K562 (cell line): ENCODE measurements around the gene CD248. TPM values are rescaled to one million over a fixed set of nuclear protein-coding genes. Genes with fewer than 3 reads are reported as not detected.

ENCODE experiments used
- BACH1 ChIP-seq: fragments of 200-800 bp; sonication (Bioruptor generic); IDR thresholded peaks from 2 replicates; pipeline ENCODE4 v1.6.1; 2016; ENCODE audit warnings: missing genetic modification characterization, missing compliant biosample characterization
- GABPA ChIP-seq: fragments of 200-800 bp; sonication (Bioruptor generic); conservative IDR thresholded peaks from 2 replicates; pipeline ENCODE4 v1.6.1; 2016; ENCODE audit warnings: low read depth, missing genetic modification characterization, missing compliant biosample characterization
- HDAC1 ChIP-seq, 2 experiments: fragments of 450-650 bp; IDR thresholded peaks; 2 replicates each; pipeline ENCODE4 v1.6.1; 2016 to 2017; ENCODE audit warnings: inconsistent platforms in 1 of 2, mild to moderate bottlenecking in 1 of 2, moderate library complexity in 1 of 2
- HDAC2 ChIP-seq: fragments of 450-650 bp; IDR thresholded peaks from 2 replicates; pipeline ENCODE4 v1.6.1; 2016; ENCODE audit warnings: mild to moderate bottlenecking
- HDAC6 ChIP-seq: IDR thresholded peaks from 2 replicates; pipeline ENCODE4 v1.6.1; 2012; ENCODE audit warnings: low read depth, mild to moderate bottlenecking, control low read depth, inconsistent platforms, low read length, moderate library complexity
- MBD2 ChIP-seq: sonication (generic); IDR thresholded peaks from 2 replicates; pipeline ENCODE4 v1.6.1; 2016; ENCODE audit warnings: low read depth, borderline replicate concordance
- SAP30 ChIP-seq: fragments of 200-600 bp; sonication (generic); IDR thresholded peaks from 2 replicates; pipeline ENCODE4 v1.6.1; 2012; ENCODE audit warnings: borderline replicate concordance, low read depth, mild to moderate bottlenecking, moderate library complexity, low read length, control low read depth, inconsistent platforms; ENCODE audit not compliant: insufficient read depth, poor library complexity, severe bottlenecking
- SP1 ChIP-seq: sonication (generic); formaldehyde crosslinking; IDR thresholded peaks from 2 replicates; pipeline ENCODE4 v1.8.1; 2022; ENCODE audit warnings: mild to moderate bottlenecking, missing genetic modification reagents
- SUPT5H ChIP-seq: fragments of 450-650 bp; IDR thresholded peaks from 2 replicates; pipeline ENCODE4 v1.6.1; 2016
- TOE1 ChIP-seq, 2 experiments: fragments of 450-650 bp in 1 of 2; sonication (generic) in 1 of 2; formaldehyde crosslinking in 1 of 2; IDR thresholded peaks; 2 replicates each; pipeline versions ENCODE4 v1.7.1 to v1.8.0; 2016 to 2022; ENCODE audit warnings: borderline replicate concordance in 2 of 2, mild to moderate bottlenecking in 2 of 2, antibody characterized with exemption in 1 of 2, inconsistent platforms in 1 of 2, low read depth in 1 of 2, missing genetic modification reagents in 1 of 2, moderate library complexity in 1 of 2
- U2AF1 ChIP-seq: fragments of 200-400 bp; formaldehyde crosslinking; optimal IDR thresholded peaks from 2 replicates; pipeline ENCODE3; 2017; ENCODE audit warnings: mild to moderate bottlenecking, low read depth, low read length, moderate library complexity
- ZBTB12 ChIP-seq: fragments of 250-450 bp; sonication (Bioruptor Pico); IDR thresholded peaks from 2 replicates; pipeline ENCODE4 v1.4.0; 2020
- ZNF224 ChIP-seq: sonication (generic); formaldehyde crosslinking; IDR thresholded peaks from 2 replicates; pipeline ENCODE4 v1.8.0; 2022; ENCODE audit warnings: mild to moderate bottlenecking, missing genetic modification reagents
- polyA plus RNA-seq, 8 experiments: library from polyadenylated mRNA; depleted of rRNA in 4 of 8; stranded (reverse) in 5 of 8; unstranded in 3 of 8; fragments of >200 nt; fragmentation: Nextera tagmentation in 2 of 8; fragmentation: Illumina TruSeq in 1 of 8; extraction: Ambion mirVana in 2 of 8; extraction: Trizol in 1 of 8; gene quantifications; 2 replicates each; pipeline versions ENCODE4 v1.2.1 to v1.2.3, GENCODE V29; 2011 to 2014; ENCODE audit warnings: inconsistent platforms in 1 of 8, missing spikeins in 1 of 8
- total RNA-seq, 7 experiments: library from RNA; depleted of rRNA in 6 of 7; stranded (reverse); fragments of >200 nt in 6 of 7; fragmentation: Illumina TruSeq in 2 of 7; extraction: Trizol in 2 of 7; gene quantifications; 2 replicates each; pipeline versions ENCODE4 v1.2.1 to v1.2.3, GENCODE V29; 2011 to 2021; ENCODE audit warnings: low replicate concordance in 1 of 7
- TF ChIP-seq, protein P1 (sequence below): fragments of 250-450 bp; sonication (Bioruptor Pico); IDR thresholded peaks from 2 replicates; pipeline ENCODE4 v1.5.0; 2021; ENCODE audit warnings: mild to moderate bottlenecking, moderate library complexity
- TF ChIP-seq, protein P2 (sequence below): fragments of 450-650 bp; formaldehyde crosslinking; IDR thresholded peaks from 2 replicates; pipeline ENCODE4 v1.4.0; 2020; ENCODE audit warnings: mild to moderate bottlenecking, moderate library complexity

The CD248 gene
- total and polyA plus RNA-seq, 9 of the 15 experiments (the other 6 are each of a cell fraction or from before 2014, with no cell fraction given) = 0.09 TPM; not detected in 8

GRCh38 chr11:66344550-66345315, 27.9 kb upstream of the CD248 start, which contains the start of gene BRMS1 (continued):
- TF ChIP-seq, protein P1, sequence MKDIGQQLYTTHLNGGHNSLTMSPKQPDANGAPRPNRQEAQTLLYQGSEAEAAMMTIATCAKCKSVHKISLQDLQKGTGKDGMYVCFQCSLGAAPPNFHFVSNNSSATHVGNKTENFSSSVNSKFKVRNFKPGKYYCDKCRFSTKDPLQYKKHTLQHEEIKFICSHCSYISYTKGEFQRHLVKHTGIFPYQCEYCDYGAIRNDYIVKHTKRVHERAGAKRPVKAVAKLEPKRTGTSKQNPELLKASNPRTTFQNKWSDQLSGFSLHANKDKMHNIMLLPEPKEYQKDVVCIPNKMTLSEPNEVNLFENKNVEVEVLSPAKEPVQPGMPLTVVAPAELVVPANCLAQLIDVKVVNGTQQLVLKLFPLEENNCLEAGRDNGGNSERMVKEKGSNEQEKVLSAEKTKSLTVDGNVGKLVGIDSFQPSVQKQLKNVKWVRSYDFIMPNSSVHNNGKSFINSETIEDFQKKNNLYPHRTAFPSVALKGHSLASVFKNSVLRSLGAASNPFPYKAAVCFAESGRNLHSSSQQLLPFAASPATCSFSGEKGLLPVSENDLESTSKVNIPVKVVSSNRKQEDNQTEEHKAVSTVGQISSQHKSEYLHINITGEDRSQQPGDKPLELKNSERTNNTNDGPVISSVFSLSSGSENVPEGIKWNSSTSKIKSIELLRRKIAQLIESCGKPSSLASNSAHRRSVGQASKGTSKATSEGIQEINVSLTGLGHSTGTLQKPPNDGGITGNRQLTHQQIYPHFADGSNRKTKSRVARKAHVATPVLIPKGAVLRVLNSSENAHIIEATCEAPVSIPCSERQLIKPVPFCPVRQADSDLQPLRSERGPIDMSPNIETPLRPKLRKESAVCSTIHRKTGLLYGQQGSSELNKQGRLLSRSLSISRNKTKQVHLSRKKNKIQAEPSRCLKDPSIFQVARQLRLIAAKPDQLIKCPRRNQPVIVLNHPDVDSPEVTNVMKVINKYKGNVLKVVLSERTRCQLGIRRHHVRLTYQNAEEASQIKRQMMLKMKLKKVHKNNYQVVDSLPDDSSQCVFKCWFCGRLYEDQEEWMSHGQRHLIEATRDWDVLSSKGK (CRISPR knock-in tag) = no peak
- TF ChIP-seq SP1 (peak; percentile 58; the same call in 1 of the 2 replicates), BACH1 (tag) (peak; percentile 83; the same call in 1 of the 2 replicates), ZBTB12 (peak; percentile 97), GABPA (tag) (peak; percentile 55; the same call in 1 of the 2 replicates), SUPT5H (peak; percentile 88), HDAC6 (no peak), HDAC1 (IDR thresholded peaks at IDR 0.05) (peak in 1 of 2 experiments; percentile 98; a peak in 2 of 4 replicates), ZNF224 (CRISPR knock-in tag) (no peak), SAP30 (peak; percentile 96), TOE1 (IDR thresholded peaks at IDR 0.05; ENCODE audit: borderline replicate concordance) (no peak), TOE1 (CRISPR knock-in tag; IDR thresholded peaks at IDR 0.05; ENCODE audit: borderline replicate concordance, low read depth) (no peak), HDAC2 (peak; percentile 95; the same call in 1 of the 2 replicates), MBD2 (peak; percentile 38; the same call in 1 of the 2 replicates), U2AF1 (no peak)
- TF ChIP-seq, protein P2, sequence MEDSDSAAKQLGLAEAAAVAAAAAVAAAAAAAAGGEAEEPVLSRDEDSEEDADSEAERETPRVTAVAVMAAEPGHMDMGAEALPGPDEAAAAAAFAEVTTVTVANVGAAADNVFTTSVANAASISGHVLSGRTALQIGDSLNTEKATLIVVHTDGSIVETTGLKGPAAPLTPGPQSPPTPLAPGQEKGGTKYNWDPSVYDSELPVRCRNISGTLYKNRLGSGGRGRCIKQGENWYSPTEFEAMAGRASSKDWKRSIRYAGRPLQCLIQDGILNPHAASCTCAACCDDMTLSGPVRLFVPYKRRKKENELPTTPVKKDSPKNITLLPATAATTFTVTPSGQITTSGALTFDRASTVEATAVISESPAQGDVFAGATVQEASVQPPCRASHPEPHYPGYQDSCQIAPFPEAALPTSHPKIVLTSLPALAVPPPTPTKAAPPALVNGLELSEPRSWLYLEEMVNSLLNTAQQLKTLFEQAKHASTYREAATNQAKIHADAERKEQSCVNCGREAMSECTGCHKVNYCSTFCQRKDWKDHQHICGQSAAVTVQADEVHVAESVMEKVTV (CRISPR knock-in tag) = no peak
